NCI-H460 (cell line): ENCODE data around the gene CEACAM7. TPM values are rescaled to one million over a fixed set of nuclear protein-coding genes. Genes with fewer than 3 reads are reported as not detected.

ENCODE experiments used
- DNase-seq: peaks from one replicate; pipeline ENCODE4 v3.0.0-alpha.2; 2016; ENCODE audit warnings: low read depth; ENCODE audit errors: extremely low read depth
- total RNA-seq: library from RNA; depleted of rRNA; stranded (reverse); fragments of >200 nt; shearing (Covaris generic); gene quantifications from 2 replicates; pipeline ENCODE4 v1.2.3, GENCODE V29; 2014

The CEACAM7 gene
- total RNA-seq, 1 experiment from 2014 or later: not detected

DNA sequence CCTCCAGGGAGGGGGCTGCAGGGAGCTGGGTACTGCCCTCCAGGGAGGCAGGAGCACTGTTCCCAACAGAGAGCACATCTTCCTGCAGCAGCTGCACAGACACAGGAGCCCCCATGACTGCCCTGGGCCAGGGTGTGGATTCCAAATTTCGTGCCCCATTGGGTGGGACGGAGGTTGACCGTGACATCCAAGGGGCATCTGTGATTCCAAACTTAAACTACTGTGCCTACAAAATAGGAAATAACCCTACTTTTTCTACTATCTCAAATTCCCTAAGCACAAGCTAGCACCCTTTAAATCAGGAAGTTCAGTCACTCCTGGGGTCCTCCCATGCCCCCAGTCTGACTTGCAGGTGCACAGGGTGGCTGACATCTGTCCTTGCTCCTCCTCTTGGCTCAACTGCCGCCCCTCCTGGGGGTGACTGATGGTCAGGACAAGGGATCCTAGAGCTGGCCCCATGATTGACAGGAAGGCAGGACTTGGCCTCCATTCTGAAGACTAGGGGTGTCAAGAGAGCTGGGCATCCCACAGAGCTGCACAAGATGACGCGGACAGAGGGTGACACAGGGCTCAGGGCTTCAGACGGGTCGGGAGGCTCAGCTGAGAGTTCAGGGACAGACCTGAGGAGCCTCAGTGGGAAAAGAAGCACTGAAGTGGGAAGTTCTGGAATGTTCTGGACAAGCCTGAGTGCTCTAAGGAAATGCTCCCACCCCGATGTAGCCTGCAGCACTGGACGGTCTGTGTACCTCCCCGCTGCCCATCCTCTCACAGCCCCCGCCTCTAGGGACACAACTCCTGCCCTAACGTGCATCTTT lies 12.5 kb upstream of the CEACAM7 start:
- DNase-seq: no peak

DNA sequence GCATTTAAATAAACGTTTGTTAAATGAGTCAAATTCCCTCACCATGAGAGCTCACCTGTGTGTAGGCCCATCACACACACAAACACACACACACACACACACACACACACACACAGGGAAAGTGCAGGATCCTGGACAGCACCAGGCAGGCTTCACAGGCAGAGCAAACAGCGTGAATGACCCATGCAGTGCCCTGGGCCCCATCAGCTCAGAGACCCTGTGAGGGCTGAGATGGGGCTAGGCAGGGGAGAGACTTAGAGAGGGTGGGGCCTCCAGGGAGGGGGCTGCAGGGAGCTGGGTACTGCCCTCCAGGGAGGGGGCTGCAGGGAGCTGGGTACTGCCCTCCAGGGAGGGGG lies 11.9 kb upstream of the CEACAM7 start:
- no peak for DNase-seq

GRCh38 chr19:41699231-41699967 lies 11.3 kb upstream of the CEACAM7 start:
- no peak for DNase-seq

GRCh38 chr19:41698746-41699230 lies 10.7 kb upstream of the CEACAM7 start:
- DNase-seq: no peak

- no peak for DNase-seq
Measured at GRCh38 chr19:41697198-41697855, 9.3 kb upstream of the CEACAM7 start.

DNA sequence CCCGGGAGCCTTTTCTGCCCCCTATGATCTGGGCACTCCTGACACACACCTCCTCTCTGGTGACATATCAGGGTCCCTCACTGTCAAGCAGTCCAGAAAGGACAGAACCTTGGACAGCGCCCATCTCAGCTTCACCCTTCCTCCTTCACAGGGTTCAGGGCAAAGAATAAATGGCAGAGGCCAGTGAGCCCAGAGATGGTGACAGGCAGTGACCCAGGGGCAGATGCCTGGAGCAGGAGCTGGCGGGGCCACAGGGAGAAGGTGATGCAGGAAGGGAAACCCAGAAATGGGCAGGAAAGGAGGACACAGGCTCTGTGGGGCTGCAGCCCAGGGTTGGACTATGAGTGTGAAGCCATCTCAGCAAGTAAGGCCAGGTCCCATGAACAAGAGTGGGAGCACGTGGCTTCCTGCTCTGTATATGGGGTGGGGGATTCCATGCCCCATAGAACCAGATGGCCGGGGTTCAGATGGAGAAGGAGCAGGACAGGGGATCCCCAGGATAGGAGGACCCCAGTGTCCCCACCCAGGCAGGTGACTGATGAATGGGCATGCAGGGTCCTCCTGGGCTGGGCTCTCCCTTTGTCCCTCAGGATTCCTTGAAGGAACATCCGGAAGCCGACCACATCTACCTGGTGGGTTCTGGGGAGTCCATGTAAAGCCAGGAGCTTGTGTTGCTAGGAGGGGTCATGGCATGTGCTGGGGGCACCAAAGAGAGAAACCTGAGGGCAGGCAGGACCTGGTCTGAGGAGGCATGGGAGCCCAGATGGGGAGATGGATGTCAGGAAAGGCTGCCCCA lies 8.5 kb upstream of the CEACAM7 start:
- peak; percentile 7 for DNase-seq

GRCh38 chr19:41695745-41696144 lies 7.7 kb upstream of the CEACAM7 start:
- DNase-seq: no peak

DNA sequence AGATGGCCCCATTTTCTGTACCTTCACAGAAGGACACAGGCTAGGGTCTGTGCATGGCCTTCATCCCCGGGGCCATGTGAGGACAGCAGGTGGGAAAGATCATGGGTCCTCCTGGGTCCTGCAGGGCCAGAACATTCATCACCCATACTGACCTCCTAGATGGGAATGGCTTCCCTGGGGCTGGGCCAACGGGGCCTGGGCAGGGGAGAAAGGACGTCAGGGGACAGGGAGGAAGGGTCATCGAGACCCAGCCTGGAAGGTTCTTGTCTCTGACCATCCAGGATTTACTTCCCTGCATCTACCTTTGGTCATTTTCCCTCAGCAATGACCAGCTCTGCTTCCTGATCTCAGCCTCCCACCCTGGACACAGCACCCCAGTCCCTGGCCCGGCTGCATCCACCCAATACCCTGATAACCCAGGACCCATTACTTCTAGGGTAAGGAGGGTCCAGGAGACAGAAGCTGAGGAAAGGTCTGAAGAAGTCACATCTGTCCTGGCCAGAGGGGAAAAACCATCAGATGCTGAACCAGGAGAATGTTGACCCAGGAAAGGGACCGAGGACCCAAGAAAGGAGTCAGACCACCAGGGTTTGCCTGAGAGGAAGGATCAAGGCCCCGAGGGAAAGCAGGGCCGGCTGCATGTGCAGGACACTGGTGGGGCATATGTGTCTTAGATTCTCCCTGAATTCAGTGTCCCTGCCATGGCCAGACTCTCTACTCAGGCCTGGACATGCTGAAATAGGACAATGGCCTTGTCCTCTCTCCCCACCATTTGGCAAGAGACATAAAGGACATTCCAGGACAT lies 7.0 kb upstream of the CEACAM7 start:
- no peak for DNase-seq

- DNase-seq: no peak
Measured at GRCh38 chr19:41694196-41694595, 6.1 kb upstream of the CEACAM7 start.

DNA sequence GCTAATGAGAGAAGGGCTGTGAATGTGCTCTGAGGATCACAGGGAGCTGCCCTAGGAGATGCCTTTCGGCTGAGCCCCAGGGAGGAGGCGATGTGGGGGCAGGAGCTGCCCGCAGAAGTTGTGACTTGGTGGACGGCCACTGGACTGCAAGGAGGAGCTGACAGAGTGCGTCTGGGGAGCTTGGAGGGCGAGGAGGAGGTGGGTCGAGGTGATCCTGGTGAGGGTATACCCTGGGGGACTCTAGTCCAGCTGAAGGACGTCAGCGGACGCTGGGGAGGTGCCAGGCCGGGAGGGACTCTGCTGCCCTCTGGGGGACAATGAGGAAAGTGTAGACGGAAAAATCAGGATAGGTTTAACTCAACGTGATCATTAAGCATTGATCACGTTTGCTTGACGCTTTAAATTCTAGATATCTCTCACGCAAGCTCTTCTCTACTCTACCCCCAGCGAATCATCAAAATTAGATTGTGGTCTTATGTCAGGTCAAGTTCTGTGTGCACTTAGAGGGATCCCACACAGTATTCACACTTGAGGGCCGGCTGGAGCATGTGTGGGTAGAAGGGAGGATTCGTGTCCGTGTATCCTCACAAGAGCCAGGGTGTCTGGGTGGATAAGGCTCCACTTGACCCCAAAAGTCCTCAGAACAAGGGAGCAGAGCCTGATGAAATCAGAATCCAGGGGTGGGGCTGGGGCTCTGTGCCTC lies 3.3 kb upstream of the CEACAM7 start:
- DNase-seq: peak; percentile 13

- no peak for DNase-seq
Measured at GRCh38 chr19:41690801-41691065, 2.7 kb upstream of the CEACAM7 start.

- no peak for DNase-seq
Measured at GRCh38 chr19:41689993-41690800, 2.1 kb upstream of the CEACAM7 start.

- DNase-seq: no peak
Measured at GRCh38 chr19:41688687-41689086, 617 bp upstream of the CEACAM7 start.

GRCh38 chr19:41687419-41687818 lies 651 bp downstream of the CEACAM7 start:
- DNase-seq: no peak

GRCh38 chr19:41682437-41682836 lies 5.6 kb downstream of the CEACAM7 start:
- no peak for DNase-seq

- DNase-seq: no peak
Measured at GRCh38 chr19:41671486-41671885, 16.6 kb downstream of the CEACAM7 start.

DNA sequence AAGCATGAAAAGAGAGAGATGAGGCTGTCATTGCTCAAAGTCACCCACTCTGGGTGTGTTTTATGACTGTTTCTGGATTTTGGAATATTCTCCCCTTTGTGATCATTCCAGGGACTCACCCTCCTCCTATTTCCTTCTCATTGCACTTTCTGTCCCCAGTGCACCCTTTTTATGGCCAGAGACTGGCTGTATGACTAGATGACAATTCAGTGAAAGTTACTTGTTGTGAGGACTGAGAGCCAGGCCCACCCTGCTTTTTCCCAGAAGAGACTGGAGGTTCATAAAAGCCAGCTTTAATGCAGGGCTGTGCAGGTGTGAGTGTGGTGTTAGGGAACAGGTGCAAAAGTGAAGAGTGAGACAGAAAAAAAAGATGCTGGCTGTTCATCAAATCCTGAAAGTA lies 17.3 kb downstream of the CEACAM7 start:
- no peak for DNase-seq

DNA sequence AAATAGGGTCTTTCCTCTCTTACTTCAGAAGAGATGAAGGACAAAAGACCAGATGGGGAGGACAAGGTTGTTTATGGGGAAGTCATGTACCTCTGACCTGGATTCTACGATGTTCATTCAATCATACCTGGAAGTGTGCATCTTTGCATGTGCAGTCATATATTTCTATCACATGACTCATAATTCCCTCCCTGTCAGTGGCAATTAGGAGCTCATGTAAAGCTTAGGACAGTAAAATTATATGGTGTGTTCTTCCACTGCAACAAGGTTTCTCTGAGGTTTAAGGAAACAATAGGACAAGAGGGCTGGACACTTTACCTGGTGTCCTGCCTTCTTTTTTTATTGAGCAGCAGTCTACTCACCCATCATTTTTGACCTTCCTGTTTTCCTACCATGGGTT lies 19.8 kb downstream of the CEACAM7 start:
- DNase-seq: no peak

DNA sequence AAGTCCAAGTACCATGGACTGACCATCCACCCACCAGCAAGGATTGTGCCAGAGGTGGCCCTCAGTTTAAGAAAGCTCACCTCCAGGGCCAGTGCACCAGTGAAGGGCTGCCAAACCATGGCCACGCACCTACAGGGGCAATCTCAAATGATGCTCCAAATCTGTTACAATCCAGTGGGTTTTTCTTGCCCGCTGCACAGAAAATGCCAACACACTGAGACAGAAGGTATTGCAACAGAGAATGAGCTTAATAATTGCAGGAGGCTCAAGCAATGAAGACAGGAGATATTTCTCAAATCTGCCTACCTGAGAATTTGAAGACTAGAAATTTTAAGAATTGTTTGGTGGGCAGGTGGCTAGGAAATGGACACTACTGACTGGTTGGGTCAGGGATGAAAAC lies 22.0 kb downstream of the CEACAM7 start:
- DNase-seq: no peak
